ENCODE results near the gene IFNLR1. TPM values are rescaled to one million over a fixed set of nuclear protein-coding genes. Genes with fewer than 3 reads are reported as not detected.
"Not testable (repeated sequence)": the region's sequence is repeated elsewhere in the genome, so short reads cannot be mapped to it uniquely, and the experiment has no call there.

IFNLR1 gene
- total and polyA plus RNA-seq, 9 of the 15 experiments (the other 6 are each of a cell fraction or from before 2014, with no cell fraction given), result not detected

DNA sequence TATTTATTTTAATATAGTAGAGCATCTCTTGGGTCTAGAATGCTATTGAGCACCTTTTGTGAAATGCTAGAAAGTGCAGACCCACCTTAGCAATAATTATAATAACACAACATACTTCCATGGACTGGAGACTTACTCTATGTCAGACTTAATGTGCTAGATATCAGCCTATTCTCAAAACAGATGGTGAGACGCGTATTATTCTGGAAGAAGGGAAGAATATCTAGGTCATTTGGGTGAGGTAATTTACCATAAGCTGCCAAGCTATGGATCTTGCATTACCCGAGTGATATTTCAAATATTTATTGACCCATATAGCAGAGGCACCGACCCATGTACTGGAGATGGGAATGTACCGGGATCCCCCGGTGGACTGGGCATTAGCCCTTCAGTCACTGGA, 20.6 kb upstream of the IFNLR1 start (continued):
- TF ChIP-seq LCOR (CRISPR knock-in tag; IDR thresholded peaks at IDR 0.05), result no peak
- TF ChIP-seq FUS (optimal IDR thresholded peaks at IDR 0.05; ENCODE audit: low read depth, low read length), result no peak
- no peak for TF ChIP-seq ZZZ3 (IDR thresholded peaks at IDR 0.05)
- TF ChIP-seq, protein P1, sequence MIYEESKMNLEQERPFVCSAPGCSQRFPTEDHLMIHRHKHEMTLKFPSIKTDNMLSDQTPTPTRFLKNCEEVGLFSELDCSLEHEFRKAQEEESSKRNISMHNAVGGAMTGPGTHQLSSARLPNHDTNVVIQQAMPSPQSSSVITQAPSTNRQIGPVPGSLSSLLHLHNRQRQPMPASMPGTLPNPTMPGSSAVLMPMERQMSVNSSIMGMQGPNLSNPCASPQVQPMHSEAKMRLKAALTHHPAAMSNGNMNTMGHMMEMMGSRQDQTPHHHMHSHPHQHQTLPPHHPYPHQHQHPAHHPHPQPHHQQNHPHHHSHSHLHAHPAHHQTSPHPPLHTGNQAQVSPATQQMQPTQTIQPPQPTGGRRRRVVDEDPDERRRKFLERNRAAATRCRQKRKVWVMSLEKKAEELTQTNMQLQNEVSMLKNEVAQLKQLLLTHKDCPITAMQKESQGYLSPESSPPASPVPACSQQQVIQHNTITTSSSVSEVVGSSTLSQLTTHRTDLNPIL (CRISPR knock-in tag; IDR thresholded peaks at IDR 0.05), result no peak
- no peak for TF ChIP-seq NCOA2 (IDR thresholded peaks at IDR 0.05; ENCODE audit: partially characterized antibody in 2 of 2)
- TF ChIP-seq, protein P2, sequence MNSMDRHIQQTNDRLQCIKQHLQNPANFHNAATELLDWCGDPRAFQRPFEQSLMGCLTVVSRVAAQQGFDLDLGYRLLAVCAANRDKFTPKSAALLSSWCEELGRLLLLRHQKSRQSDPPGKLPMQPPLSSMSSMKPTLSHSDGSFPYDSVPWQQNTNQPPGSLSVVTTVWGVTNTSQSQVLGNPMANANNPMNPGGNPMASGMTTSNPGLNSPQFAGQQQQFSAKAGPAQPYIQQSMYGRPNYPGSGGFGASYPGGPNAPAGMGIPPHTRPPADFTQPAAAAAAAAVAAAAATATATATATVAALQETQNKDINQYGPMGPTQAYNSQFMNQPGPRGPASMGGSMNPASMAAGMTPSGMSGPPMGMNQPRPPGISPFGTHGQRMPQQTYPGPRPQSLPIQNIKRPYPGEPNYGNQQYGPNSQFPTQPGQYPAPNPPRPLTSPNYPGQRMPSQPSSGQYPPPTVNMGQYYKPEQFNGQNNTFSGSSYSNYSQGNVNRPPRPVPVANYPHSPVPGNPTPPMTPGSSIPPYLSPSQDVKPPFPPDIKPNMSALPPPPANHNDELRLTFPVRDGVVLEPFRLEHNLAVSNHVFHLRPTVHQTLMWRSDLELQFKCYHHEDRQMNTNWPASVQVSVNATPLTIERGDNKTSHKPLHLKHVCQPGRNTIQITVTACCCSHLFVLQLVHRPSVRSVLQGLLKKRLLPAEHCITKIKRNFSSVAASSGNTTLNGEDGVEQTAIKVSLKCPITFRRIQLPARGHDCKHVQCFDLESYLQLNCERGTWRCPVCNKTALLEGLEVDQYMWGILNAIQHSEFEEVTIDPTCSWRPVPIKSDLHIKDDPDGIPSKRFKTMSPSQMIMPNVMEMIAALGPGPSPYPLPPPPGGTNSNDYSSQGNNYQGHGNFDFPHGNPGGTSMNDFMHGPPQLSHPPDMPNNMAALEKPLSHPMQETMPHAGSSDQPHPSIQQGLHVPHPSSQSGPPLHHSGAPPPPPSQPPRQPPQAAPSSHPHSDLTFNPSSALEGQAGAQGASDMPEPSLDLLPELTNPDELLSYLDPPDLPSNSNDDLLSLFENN (IDR thresholded peaks at IDR 0.05; ENCODE audit: low read depth in 2 of 2, low read length in 2 of 2), result no peak
- TF ChIP-seq SMARCB1 (IDR thresholded peaks at IDR 0.05; ENCODE audit: insufficient read length, low read depth), result no peak
- no peak for TF ChIP-seq ZNF75A (CRISPR knock-in tag; IDR thresholded peaks at IDR 0.05)
- no peak for TF ChIP-seq RAD51 (IDR thresholded peaks at IDR 0.05; ENCODE audit: borderline replicate concordance, low read depth)
- TF ChIP-seq BCOR (IDR thresholded peaks at IDR 0.05), result no peak

DNA sequence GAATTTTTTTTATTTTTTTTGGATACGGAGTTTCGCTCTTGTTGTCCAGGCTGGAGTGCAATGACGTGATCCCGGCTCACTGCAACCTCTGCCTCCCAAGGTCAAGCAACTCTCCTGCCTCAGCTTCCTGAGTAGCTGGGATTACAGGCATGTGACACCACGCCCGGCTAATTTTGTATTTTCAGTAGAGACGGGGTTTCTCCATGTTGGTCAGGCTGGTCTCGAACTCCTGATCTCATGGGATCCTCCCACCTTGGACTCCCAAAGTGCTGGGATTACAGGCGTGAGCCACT, 20.3 kb upstream of the IFNLR1 start:
- H3K4me2 ChIP-seq (ENCODE audit: insufficient read depth, low read length); H3K9me3 ChIP-seq (replicated peaks; ENCODE audit: control insufficient read depth, insufficient read depth, low read depth, low read length); H4K20me1 ChIP-seq (replicated peaks; ENCODE audit: control insufficient read depth, insufficient read depth, low read length); CTCF ChIA-PET (ENCODE audit: low intra/inter-chr PET ratio); H3K36me3 ChIP-seq (ENCODE audit: control insufficient read depth, insufficient read depth, low read length); intact Hi-C loops (cut with micrococcal nuclease); BruUV-seq (replicated peaks); H3K4me1 ChIP-seq (replicated peaks in 1 of 2; ENCODE audit: control insufficient read depth in 2 of 2, insufficient read depth in 2 of 2, low read length in 2 of 2); H3K9me1 ChIP-seq (ENCODE audit: control insufficient read depth, insufficient read depth, low read length); H3K27ac ChIP-seq (ENCODE audit: extremely low read depth, low read depth, low read length); H2AFZ ChIP-seq (ENCODE audit: low read depth, low read length); POLR2A ChIA-PET; ATAC-seq; H3K9ac ChIP-seq (ENCODE audit: insufficient read depth in 1 of 2, low read depth in 2 of 2, low read length in 2 of 2); H3K79me2 ChIP-seq (ENCODE audit: control insufficient read depth, insufficient read depth, low read length); H3K4me3 ChIP-seq; FAIRE-seq; DNase-seq (ENCODE audit: extremely low read depth in 1 of 4, low spot score in 3 of 4): not testable (repeated sequence)
- in situ Hi-C loops (cut with MboI), result loop anchor here (10.0 kb wide), 1 partner anchor 427 kb away; no protein-coding TSS in a partner anchor
- peaks cover 23 to 52% of the 10 kb centered on the region in 2 experiments; a peak in 4 of 5 replicates for H3K27me3 ChIP-seq (ENCODE audit: control insufficient read depth in 2 of 2, insufficient read depth in 2 of 2, low read length in 2 of 2)
- under 1% methylated on average over 9 of the region's 9 CpGs for WGBS (ENCODE audit: insufficient coverage, low coverage, missing lambda C conversion rate)

Data from K562 (cell line).